ENCODE results near the gene APRT. TPM values are rescaled to one million over a fixed set of nuclear protein-coding genes. Genes with fewer than 3 reads are reported as not detected.

APRT gene
- total and polyA plus RNA-seq, 2 of the 8 experiments (the other 6 are each of a cell fraction or from before 2014, with no cell fraction given) = 221 to 267 TPM

DNA sequence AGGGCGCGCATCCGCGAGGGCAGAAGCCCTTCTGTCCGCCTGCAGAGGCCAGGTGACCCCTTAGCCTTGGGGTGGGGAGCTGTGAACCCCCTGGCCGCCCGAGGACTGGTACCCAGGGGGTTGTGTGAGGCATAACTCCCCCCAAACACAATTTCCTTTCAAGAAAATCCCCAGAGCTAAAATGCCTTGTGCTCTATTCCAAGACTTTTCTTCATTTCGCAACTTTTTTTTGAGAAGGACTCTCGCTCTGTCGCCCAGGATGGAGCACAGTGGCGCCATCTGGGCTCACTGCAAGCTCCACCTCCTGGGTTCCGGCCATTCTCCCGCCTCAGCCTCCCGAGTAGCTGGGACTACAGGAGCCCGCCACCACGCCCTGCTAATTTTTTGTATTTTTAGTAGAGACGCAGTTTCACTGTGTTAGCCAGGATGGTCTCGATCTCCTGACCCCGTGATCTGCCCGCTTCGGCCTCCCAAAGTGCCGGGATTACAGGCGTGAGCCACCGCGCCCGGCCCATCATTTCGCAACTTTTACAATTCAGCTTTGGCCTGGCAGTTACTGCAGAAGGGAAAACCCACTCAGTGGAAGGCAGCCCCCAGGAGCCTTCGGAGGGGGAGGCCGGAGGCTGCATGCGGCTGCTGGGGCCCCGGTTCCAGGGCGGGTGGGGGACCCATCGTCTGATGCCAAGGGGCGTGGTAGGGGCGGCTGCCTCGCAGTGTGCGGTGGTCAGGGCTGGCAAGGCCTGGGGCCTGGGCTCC, 963 bp upstream of the APRT start:
- no peak overlapping the region for H2AK5ac ChIP-seq (ENCODE audit: low read depth, low read length)
- no peak overlapping the region for H2BK20ac ChIP-seq (ENCODE audit: low read length)
- TF ChIP-seq EP300 (IDR thresholded peaks at IDR 0.05; ENCODE audit: borderline replicate concordance in 1 of 2, low read depth in 2 of 2, low read length in 2 of 2) (no peak), CEBPB (IDR thresholded peaks at IDR 0.05; ENCODE audit: low read depth, low read length) (peak; percentile 71), SIRT6 (IDR thresholded peaks at IDR 0.05; ENCODE audit: low read length) (no peak), TCF12 (IDR thresholded peaks at IDR 0.05; ENCODE audit: low read depth, low read length) (no peak), E2F6 (IDR thresholded peaks at IDR 0.05) (0 out of 2 replicates have a peak, but pooled peaks have one; percentile 37)
- H3K18ac ChIP-seq (ENCODE audit: extremely low read depth, low read length) = no peak overlapping the region
- no peak overlapping the region for H2BK15ac ChIP-seq (ENCODE audit: low read length)
- H2BK12ac ChIP-seq (ENCODE audit: low read depth, low read length) = no peak overlapping the region
- H3K14ac ChIP-seq (ENCODE audit: insufficient read length) = no peak overlapping the region
- peak overlapping the region; percentile 98 for H4K8ac ChIP-seq (ENCODE audit: extremely low read depth, insufficient read depth, low read length)
- no peak overlapping the region for H2BK5ac ChIP-seq (ENCODE audit: low read depth, low read length)
- peak overlapping the region in 3 of 4 experiments; percentile 33 to 86 (median 86); a peak in 4 of 7 replicates for H3K9ac ChIP-seq (replicated peaks in 1 of 4; ENCODE audit: extremely low read depth in 1 of 4, low read depth in 3 of 4, low read length in 3 of 4)
- peak overlapping the region; percentile 98 for H3K56ac ChIP-seq (replicated peaks; ENCODE audit: insufficient read length, low read depth, low read length)
- H3K36me3 ChIP-seq (ENCODE audit: control insufficient read depth in 2 of 4, insufficient read depth in 4 of 4, low read length in 3 of 4) = peaks cover 11 to 31% (median 18%) of the 10 kb centered on the region in 4 experiments
- ChIA-PET POLR2A (ENCODE audit: partially characterized antibody) (interaction anchor here (0.7 to 8.1 kb wide), 17 partner anchors 6 to 361 kb away, joined by 3 to 77 read pairs (median 4); partner anchors contain the start of genes GALNS and TRAPPC2L), CTCF (ENCODE audit: partially characterized antibody) (interaction anchor here (0.6 to 5.7 kb wide), 26 partner anchors 8 to 404 kb away, joined by 3 to 29 read pairs (median 4); partner anchors contain the start of genes GALNS and TRAPPC2L)
- peak overlapping the region; percentile 85; the same call in 1 of the 2 replicates for H3K27ac ChIP-seq (ENCODE audit: low read depth, low read length)
- H3K23ac ChIP-seq (ENCODE audit: insufficient read length) = no peak overlapping the region
- peaks cover 0 to 18% of the 10 kb centered on the region in 2 experiments; a peak in 2 of 4 replicates for H3K79me2 ChIP-seq (ENCODE audit: control insufficient read depth in 1 of 2, insufficient read depth in 2 of 2, low read length in 2 of 2)
- H4K91ac ChIP-seq (replicated peaks; ENCODE audit: insufficient read length, low read length) = peak overlapping the region; percentile 99
- no peak for FAIRE-seq
- H3K79me1 ChIP-seq (ENCODE audit: low read depth, low read length) = 0 out of 2 replicates have a peak, but pooled peaks cover 6% of the 10 kb centered on the region
- peaks cover 0 to 11% (median 4%) of the 10 kb centered on the region in 4 experiments; a peak in 5 of 7 replicates for H3K4me1 ChIP-seq (replicated peaks in 1 of 4; ENCODE audit: control insufficient read depth in 3 of 4, insufficient read depth in 4 of 4, low read length in 3 of 4)
- H3K4ac ChIP-seq (replicated peaks; ENCODE audit: insufficient read length, low read depth, low read length) = no peak overlapping the region
- H4K20me1 ChIP-seq (replicated peaks in 1 of 2; ENCODE audit: control insufficient read depth in 1 of 2, insufficient read depth in 2 of 2, low read length in 2 of 2) = peaks cover 20 to 25% of the 10 kb centered on the region in 2 experiments
- peaks cover 10% of the 10 kb centered on the region for H3K23me2 ChIP-seq (ENCODE audit: low read depth, low read length)
- H2BK120ac ChIP-seq (replicated peaks; ENCODE audit: low read depth, low read length) = no peak overlapping the region
- peak overlapping the region; percentile 100 for H4K5ac ChIP-seq (ENCODE audit: insufficient read length, low read depth, low read length)
- WGBS, 2 experiments (ENCODE audit: extremely low coverage in 1 of 2, insufficient coverage in 1 of 2, insufficient read length in 1 of 2, insufficient replicate concordance in 2 of 2, low coverage in 1 of 2, low lambda C conversion rate in 2 of 2, missing lambda C conversion rate in 1 of 2) = 46% methylated on average over 25 of the region's 37 CpGs; no CpG with 5 or more reads in 1 of the 2 experiments
- DNase-seq (ENCODE audit: low read depth in 1 of 2, low spot score in 2 of 2) = no peak
- no peaks in the 10 kb centered on the region for H3K9me3 ChIP-seq (ENCODE audit: insufficient read depth in 2 of 2, low read depth in 1 of 2, low read length in 1 of 2)
- no peaks in the 10 kb centered on the region for H3K27me3 ChIP-seq (replicated peaks in 1 of 4; ENCODE audit: control insufficient read depth in 3 of 4, extremely low read depth in 1 of 4, insufficient read depth in 3 of 4, low read length in 3 of 4)
- H3K4me3 ChIP-seq (ENCODE audit: extremely low read depth in 1 of 4, insufficient read depth in 2 of 4, low read depth in 3 of 4, low read length in 4 of 4) = peak overlapping the region; percentile 67 to 86 (median 82)
- H2AFZ ChIP-seq (ENCODE audit: low read length) = peak overlapping the region; percentile 72; the same call in 1 of the 2 replicates
- H3K4me2 ChIP-seq (ENCODE audit: insufficient read depth in 1 of 2, low read depth in 2 of 2, low read length in 2 of 2) = peak overlapping the region; percentile 82 to 90

Data from H1 (cell line).